Adrenal gland (tissue), 12 donors: ENCODE data around the gene PFKFB4. TPM values are rescaled to one million over a fixed set of nuclear protein-coding genes. Genes with fewer than 3 reads are reported as not detected.

Source experiments
- DNase-seq, 7 donors: peaks; one replicate each; pipeline ENCODE4 v3.0.0-alpha.2; 2019 to 2020
- H3K27ac ChIP-seq, 5 donors: fragments of 200-600 bp; sonication (generic) in 4 of 5; 1 replicate in 3 of 5; 2 replicates in 2 of 5; pipeline versions ENCODE4 v1.5.1 to v1.8.0; 2016 to 2020; ENCODE audit warnings: mild to moderate bottlenecking in 1 of 5
- H3K27me3 ChIP-seq: fragments of 200-600 bp; 2 replicates; pipeline ENCODE4 v1.8.0; 2021
- H3K36me3 ChIP-seq, 2 donors: fragments of 200-600 bp; replicated peaks in 1 of 2; 1 replicate in 1 of 2; 2 replicates in 1 of 2; pipeline versions ENCODE4 v1.5.1 to v1.8.0; 2018 to 2022
- H3K4me1 ChIP-seq, 2 donors: fragments of 200-600 bp; replicated peaks in 1 of 2; 1 replicate in 1 of 2; 2 replicates in 1 of 2; pipeline versions ENCODE4 v1.5.1 to v1.8.0; 2018 to 2021
- H3K4me3 ChIP-seq, 4 donors: fragments of 200-600 bp; sonication (generic) in 3 of 4; one replicate each; pipeline ENCODE4 v1.5.1; 2016 to 2018
- H3K9me3 ChIP-seq, 3 donors: fragments of 200-600 bp; sonication (generic) in 1 of 3; replicated peaks in 1 of 3; 1 replicate in 2 of 3; 2 replicates in 1 of 3; pipeline versions ENCODE4 v1.5.1 to v1.8.0; 2016 to 2021
- CTCF ChIP-seq, 6 experiments: fragments of 450-650 bp in 4 of 6; fragments of 200-600 bp in 2 of 6; sonication (generic) in 1 of 6; IDR thresholded peaks; 1 replicate in 5 of 6; 2 replicates in 1 of 6; pipeline versions ENCODE4 v1.5.1 to v1.8.0; 2016 to 2021; ENCODE audit warnings: antibody characterized with exemption in 6 of 6, mild to moderate bottlenecking in 2 of 6, moderate library complexity in 1 of 6
- POLR2A ChIP-seq, 2 donors: fragments of 450-650 bp; IDR thresholded peaks; one replicate each; pipeline ENCODE4 v1.6.1; 2017; ENCODE audit warnings: antibody characterized with exemption in 2 of 2, mild to moderate bottlenecking in 2 of 2, moderate library complexity in 1 of 2
- WGBS, 4 donors: extraction: QIAGEN DNeasy Blood & Tissue Kit in 2 of 4; methylation state at CpG; one replicate each; pipeline versions ENCODE4 v1.1.5 to v1.1.7; 2013 to 2017; 5-methylcytosine and 5-hydroxymethylcytosine counted together
- intact Hi-C, 2 donors: fragments of 100-400 bp; cut with DNase I; formaldehyde crosslinking; loops; one replicate each; pipeline versions ENCODE4 v1.14.1 to v1.15.0; 2022 to 2023
- polyA plus RNA-seq, 3 donors: library from polyadenylated mRNA; stranded (reverse); fragments of 200-250 nt in 2 of 3; fragments of 350-450 nt in 1 of 3; fragmentation: Illumina TruSeq in 1 of 3; extraction: RNeasy Lipid Tissue Mini Kit (QIAGEN cat#74804) in 1 of 3; gene quantifications; one replicate each; pipeline ENCODE4 v1.2.3, GENCODE V29; 2013 to 2014
- total RNA-seq, 9 donors: library from RNA; depleted of rRNA in 4 of 9; stranded (reverse); fragments of >200 nt in 4 of 9; fragments of 120-200 nt in 1 of 9; fragmentation: NEBNext Ultra II Directional in 1 of 9; extraction: Animal tissue kit (Norgen Biotek cat#: 25700) in 1 of 9; gene quantifications; one replicate each; pipeline versions ENCODE4 v1.1.0 to v1.2.4, GENCODE V29; 2013 to 2023
- donor health status: healthy with polysubstance abuse.
- donor health status: Bipolar disorder and iron deficiency.
- donor health status: DM: yes; HTN: yes; CAD: no.
- donor health status: DM: no; HTN: no; CAD: no.
- donor health status: DM: no; HTN: no; CAD: no.
- donor health status: DM: yes; HTN: yes; CAD: no.

The PFKFB4 gene
- total and polyA plus RNA-seq, 12 donors = 1.8 to 12.9 (median 4.5) TPM

- Histone ChIP-seq H3K27me3 (no peaks in the 10 kb centered on the region), H3K4me3 (no peak overlapping the region), H3K9me3 (no peaks in the 10 kb centered on the region), H3K27ac (no peak overlapping the region), H3K36me3 (no peaks in the 10 kb centered on the region), H3K4me1 (peaks cover 0 to 5% of the 10 kb centered on the region in 2 donors)
- TF ChIP-seq CTCF (IDR thresholded peaks at IDR 0.05) (no peak), POLR2A (IDR thresholded peaks at IDR 0.05) (no peak)
- intact Hi-C loops = no loop called here
- DNase-seq = no peak
- WGBS, 4 donors = 80 to 90% (median 81%) methylated on average over 2 to 4 of the region's 4 CpGs
Measured at GRCh38 chr3:48511551-48511950, 45.1 kb downstream of the PFKFB4 start.

GRCh38 chr3:48507256-48508061 is 49.1 kb downstream of the PFKFB4 start:
- TF ChIP-seq POLR2A (IDR thresholded peaks at IDR 0.05) (no peak), CTCF (IDR thresholded peaks at IDR 0.05) (peak in 5 of 6 experiments; percentile 39 to 60 (median 53))
- 34 to 43% (median 38%) methylated on average over 10 of the region's 10 CpGs for WGBS, 4 donors
- H3K4me1 ChIP-seq = peaks cover 5 to 21% of the 10 kb centered on the region in 2 donors
- no peaks in the 10 kb centered on the region for H3K27me3 ChIP-seq
- no peaks in the 10 kb centered on the region for H3K36me3 ChIP-seq
- intact Hi-C loops = no loop called here
- peak overlapping the region in 3 of 5 donors; percentile 23 to 38 (median 26) for H3K27ac ChIP-seq
- peak; percentile 50 to 82 (median 71) for DNase-seq
- no peak overlapping the region for H3K4me3 ChIP-seq
- H3K9me3 ChIP-seq = no peaks in the 10 kb centered on the region

DNA sequence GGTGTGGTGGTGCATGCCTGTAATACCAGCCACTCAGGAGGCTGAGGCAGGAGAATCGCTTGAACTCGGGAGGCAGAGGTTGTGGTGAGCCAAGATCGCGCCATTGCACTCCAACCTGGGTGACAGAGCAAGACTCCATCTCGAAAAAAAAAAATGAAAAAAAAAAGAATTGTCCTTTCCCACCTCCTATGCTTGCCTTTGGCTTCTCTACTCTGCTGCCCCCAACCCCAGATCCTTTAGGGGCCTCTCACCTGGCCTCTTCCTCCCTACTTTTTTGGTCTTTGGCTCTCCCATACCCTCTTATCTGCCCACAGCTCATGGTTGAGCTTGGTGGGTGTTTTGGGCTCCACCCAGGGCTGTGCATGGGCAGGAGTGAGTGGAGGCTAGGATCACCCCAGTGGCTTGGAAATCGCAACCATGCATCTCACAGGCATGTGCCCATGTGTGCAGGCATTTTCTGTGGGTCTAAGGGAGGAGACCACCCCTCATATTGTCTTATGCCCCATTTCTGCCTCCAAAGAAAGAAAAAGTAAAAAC is 50.6 kb downstream of the PFKFB4 start:
- 91 to 98% (median 95%) methylated on average over 6 of the region's 6 CpGs for WGBS, 4 donors
- intact Hi-C loops = no loop called here
- Histone ChIP-seq H3K36me3 (no peaks in the 10 kb centered on the region), H3K4me3 (no peak overlapping the region), H3K27ac (no peak overlapping the region), H3K4me1 (peaks cover 5 to 21% of the 10 kb centered on the region in 2 donors), H3K9me3 (no peaks in the 10 kb centered on the region), H3K27me3 (no peaks in the 10 kb centered on the region)
- DNase-seq = no peak
- no peak for TF ChIP-seq POLR2A (IDR thresholded peaks at IDR 0.05)
- no peak for TF ChIP-seq CTCF (IDR thresholded peaks at IDR 0.05)

GRCh38 chr3:48505146-48505545 is 51.5 kb downstream of the PFKFB4 start:
- peaks cover 5 to 21% of the 10 kb centered on the region in 2 donors for H3K4me1 ChIP-seq
- TF ChIP-seq CTCF (IDR thresholded peaks at IDR 0.05) = no peak
- no peak for TF ChIP-seq POLR2A (IDR thresholded peaks at IDR 0.05)
- peak overlapping the region in 1 of 4 donors; percentile 72 for H3K4me3 ChIP-seq
- no peaks in the 10 kb centered on the region for H3K36me3 ChIP-seq
- intact Hi-C loops = no loop called here
- no peaks in the 10 kb centered on the region for H3K27me3 ChIP-seq
- H3K9me3 ChIP-seq = no peaks in the 10 kb centered on the region
- DNase-seq = no peak
- peak overlapping the region in 3 of 5 donors; percentile 75 to 95 (median 90) for H3K27ac ChIP-seq
- WGBS, 4 donors = 86 to 100% (median 92%) methylated on average over 2 of the region's 2 CpGs
